ENCODE data around the gene CLCN3.
"Not testable (repeated sequence)": the region's sequence is repeated elsewhere in the genome, so short reads cannot be mapped to it uniquely, and the experiment has no call there.

CLCN3 gene

GRCh38 chr4:169618986-169619385 lies 1.4 kb upstream of the CLCN3 start:
- DNase-seq = no peak

- no peak for DNase-seq
Measured at GRCh38 chr4:169619518-169619957, 840 bp upstream of the CLCN3 start.

- no peak for DNase-seq
Measured at GRCh38 chr4:169620880-169621248, 486 bp downstream of the CLCN3 start.

GRCh38 chr4:169621731-169622492 lies 1.5 kb downstream of the CLCN3 start:
- DNase-seq = no peak

GRCh38 chr4:169622566-169622965 lies 2.2 kb downstream of the CLCN3 start:
- no peak for DNase-seq

GRCh38 chr4:169624012-169624411 lies 3.6 kb downstream of the CLCN3 start:
- not testable (repeated sequence) for DNase-seq

- DNase-seq = no peak
Measured at GRCh38 chr4:169625886-169626285, 5.5 kb downstream of the CLCN3 start.

GRCh38 chr4:169626331-169627282 lies 6.2 kb downstream of the CLCN3 start:
- DNase-seq = no peak

GRCh38 chr4:169627307-169627706 lies 6.9 kb downstream of the CLCN3 start:
- DNase-seq = no peak

GRCh38 chr4:169628579-169628978 lies 8.2 kb downstream of the CLCN3 start:
- DNase-seq = no peak

GRCh38 chr4:169630069-169630468 lies 9.7 kb downstream of the CLCN3 start:
- no peak for DNase-seq

GRCh38 chr4:169632896-169633295 lies 12.5 kb downstream of the CLCN3 start:
- DNase-seq = no peak

GRCh38 chr4:169634975-169635374 lies 14.6 kb downstream of the CLCN3 start:
- DNase-seq = no peak

GRCh38 chr4:169640261-169640870 lies 20.0 kb downstream of the CLCN3 start:
- no peak for DNase-seq

GRCh38 chr4:169644802-169645201 lies 24.4 kb downstream of the CLCN3 start:
- no peak for DNase-seq

- DNase-seq = no peak
Measured at GRCh38 chr4:169645627-169646026, 25.2 kb downstream of the CLCN3 start.

- DNase-seq = no peak
Measured at GRCh38 chr4:169649545-169650226, 29.3 kb downstream of the CLCN3 start.

GRCh38 chr4:169650227-169650936 lies 30.0 kb downstream of the CLCN3 start:
- no peak for DNase-seq

GRCh38 chr4:169652535-169652934 lies 32.2 kb downstream of the CLCN3 start:
- DNase-seq = no peak

GRCh38 chr4:169655401-169655800 lies 35.0 kb downstream of the CLCN3 start:
- DNase-seq = no peak

GRCh38 chr4:169657470-169658107 lies 37.2 kb downstream of the CLCN3 start:
- DNase-seq = no peak

GRCh38 chr4:169658196-169658595 lies 37.8 kb downstream of the CLCN3 start:
- DNase-seq = no peak

All from T1000 (cell line).